ENCODE measurements around the gene DPP3. TPM values are rescaled to one million over a fixed set of nuclear protein-coding genes. Genes with fewer than 3 reads are reported as not detected.
A peak's percentile ranks its signal among the peaks of the same experiment; 100 is the strongest.

DPP3 gene
- total RNA-seq, 1 experiment from 2014 or later: 86.7 TPM

DNA sequence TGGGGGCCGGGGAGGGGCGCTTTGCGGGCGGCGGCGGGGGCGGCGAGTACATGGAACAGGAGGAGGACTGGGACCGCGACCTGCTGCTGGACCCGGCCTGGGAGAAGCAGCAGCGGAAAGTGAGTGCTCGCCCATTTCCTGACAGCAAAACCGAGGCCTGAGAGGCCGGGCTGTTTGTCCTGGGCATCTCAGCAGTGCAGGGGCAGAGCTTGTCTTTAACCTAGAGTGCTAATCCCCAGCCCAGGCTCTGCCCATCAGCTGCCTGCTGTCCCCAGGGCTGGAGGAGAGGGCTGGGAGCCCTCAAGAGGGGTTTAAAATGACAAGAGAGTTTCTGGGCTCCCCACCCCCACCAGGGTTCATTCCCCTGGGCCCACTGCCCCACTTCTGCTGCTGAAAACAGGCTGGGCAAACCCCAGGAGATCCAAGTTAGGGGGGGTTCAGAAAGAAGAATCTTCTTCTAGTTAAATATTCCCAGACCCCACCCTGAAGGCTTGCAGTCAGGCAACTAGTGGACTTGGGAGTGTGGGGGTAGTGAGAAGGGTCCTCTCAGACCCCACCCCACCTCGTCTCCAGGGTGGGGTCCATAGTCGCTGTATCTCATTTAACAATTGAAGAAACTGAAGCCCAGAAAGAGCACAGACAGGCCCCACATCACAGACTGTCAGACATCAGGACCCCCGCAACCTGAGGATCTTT lies 66.9 kb downstream of the DPP3 start:
- peak; percentile 79 for TF ChIP-seq GTF2I (CRISPR knock-in tag; conservative IDR thresholded peaks at IDR 0.05)
- no peak for TF ChIP-seq GABPB1 (CRISPR knock-in tag; IDR thresholded peaks at IDR 0.05)
- DNase-seq (ENCODE audit: low spot score) (no peak), ATAC-seq (no peak)
- ChIA-PET POLR2A (interaction anchor here (0.8 to 2.0 kb wide), 8 partner anchors 16 to 130 kb away, joined by 3 to 23 read pairs (median 6); partner anchors contain the start of genes BBS1, CCDC87, CCS and DPP3), CTCF (interaction anchor here (0.8 to 2.9 kb wide), 15 partner anchors 12 to 299 kb away, joined by 3 to 34 read pairs (median 5); partner anchors contain the start of genes CCDC87, CCS, DPP3 and MRPL11)
- Mint-ChIP-seq H3K27ac (0 out of 2 replicates have a peak overlapping the region, but pooled peaks have one; percentile 93), H3K27me3 (ENCODE audit: low read depth) (no peaks in the 10 kb centered on the region), H3K9me3 (no peaks in the 10 kb centered on the region), H3K4me1 (peaks cover 38% of the 10 kb centered on the region), H3K36me3 (no peaks in the 10 kb centered on the region; the same call in 1 of the 2 replicates), H3K4me3 (peak overlapping the region; percentile 85)

DNA sequence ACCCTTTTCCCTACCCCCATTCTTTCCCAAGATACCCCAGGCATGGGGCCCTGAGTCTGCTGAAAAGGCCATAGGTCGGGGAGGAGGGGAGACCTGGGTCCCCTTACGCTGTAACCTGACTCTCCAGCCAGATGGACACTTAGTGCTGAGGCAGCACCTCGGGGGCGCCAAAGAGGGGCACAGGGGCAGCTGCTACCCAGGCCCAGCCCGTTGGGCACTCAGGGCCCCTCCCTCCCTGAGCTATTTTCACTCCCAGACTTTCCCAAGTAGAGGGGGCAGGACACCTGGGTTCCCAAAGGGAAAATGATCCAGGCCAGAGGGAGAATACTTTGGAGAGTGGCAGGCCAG lies 67.4 kb downstream of the DPP3 start:
- CTCF ChIA-PET: interaction anchor here (0.9 to 2.9 kb wide), 4 partner anchors 12 to 130 kb away, joined by 3 to 16 read pairs (median 4); partner anchors contain the start of genes CCDC87, CCS, PELI3 and RBM4B
- Mint-ChIP-seq H3K4me3 (peak overlapping the region; percentile 85), H3K36me3 (no peaks in the 10 kb centered on the region; the same call in 1 of the 2 replicates), H3K9me3 (no peaks in the 10 kb centered on the region), H3K27ac (no peak overlapping the region), H3K4me1 (peaks cover 38% of the 10 kb centered on the region), H3K27me3 (ENCODE audit: low read depth) (no peaks in the 10 kb centered on the region)
- ATAC-seq (no peak), DNase-seq (ENCODE audit: low spot score) (peak; percentile 41)
- TF ChIP-seq, protein P1, sequence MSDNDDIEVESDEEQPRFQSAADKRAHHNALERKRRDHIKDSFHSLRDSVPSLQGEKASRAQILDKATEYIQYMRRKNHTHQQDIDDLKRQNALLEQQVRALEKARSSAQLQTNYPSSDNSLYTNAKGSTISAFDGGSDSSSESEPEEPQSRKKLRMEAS (CRISPR knock-in tag; IDR thresholded peaks at IDR 0.05): 0 out of 2 replicates have a peak, but pooled peaks have one; percentile 5
- no peak for TF ChIP-seq NFATC4 (CRISPR knock-in tag; IDR thresholded peaks at IDR 0.05)
- POLR2A ChIA-PET: no interaction called here

DNA sequence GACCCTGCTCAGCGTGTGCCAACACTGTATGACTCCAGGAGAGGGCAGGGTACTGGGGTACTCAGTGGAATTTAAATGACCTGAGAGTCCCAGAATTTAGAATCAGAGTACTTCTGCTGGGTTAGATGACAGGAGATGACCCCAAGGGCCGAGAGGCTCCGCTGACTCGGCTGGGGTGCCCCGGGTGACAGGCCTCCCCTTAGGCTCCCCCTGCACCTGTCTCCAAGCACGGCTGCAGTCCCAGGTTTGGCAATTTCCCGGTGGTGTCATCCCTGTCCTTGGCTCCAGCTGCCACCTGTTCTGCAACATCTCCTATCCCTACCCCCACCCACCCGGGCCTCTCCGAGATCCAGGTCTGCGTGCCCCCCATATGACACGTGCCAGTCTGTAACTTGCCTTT lies 67.8 kb downstream of the DPP3 start:
- peaks cover 38% of the 10 kb centered on the region for H3K4me1 Mint-ChIP-seq
- no peak for DNase-seq (ENCODE audit: low spot score)

DNA sequence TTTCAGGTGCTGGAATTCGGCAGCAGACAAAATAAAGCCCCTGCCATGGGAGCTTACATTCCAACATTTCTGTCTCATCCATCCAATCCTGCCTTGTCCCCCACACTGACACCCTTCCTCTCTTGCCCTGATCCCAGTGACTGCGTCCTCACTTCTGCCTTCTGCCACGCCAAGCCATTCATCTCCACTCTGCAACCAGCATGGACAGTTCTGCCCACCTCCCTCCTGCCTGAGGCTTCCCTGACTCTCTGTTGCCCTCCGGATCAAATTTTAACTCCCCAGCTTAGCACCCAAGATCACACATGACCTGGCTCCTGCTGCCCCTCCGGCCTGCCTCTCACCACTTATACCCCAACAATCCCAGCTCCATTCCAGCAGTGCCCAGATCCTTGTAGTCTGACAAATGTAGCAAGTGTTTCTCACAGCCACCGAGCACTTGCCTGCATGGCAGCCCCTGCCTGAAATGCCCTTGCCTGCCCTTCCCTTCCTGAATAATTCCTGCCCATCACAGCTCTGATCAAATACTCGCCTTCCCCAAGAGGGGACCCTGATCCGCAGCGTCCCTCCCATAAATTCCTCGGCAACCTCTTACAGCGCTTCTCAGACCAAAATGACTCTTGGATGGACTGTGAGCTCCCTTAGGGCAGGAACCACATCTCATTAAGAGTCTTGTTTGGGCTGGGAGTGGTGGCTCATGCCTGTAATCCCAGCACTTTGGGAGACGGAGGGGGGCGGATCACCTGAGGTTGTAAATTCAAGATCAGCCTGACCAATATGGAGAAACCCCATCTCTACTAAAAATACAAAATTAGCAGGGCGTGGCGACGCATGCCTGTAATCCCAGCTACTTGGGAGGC lies 68.8 kb downstream of the DPP3 start:
- POLR2A ChIA-PET: interaction anchor here (0.9 kb wide), 1 partner anchor 129 kb away, joined by 3 read pairs; the partner anchor contains the start of gene RBM4B
- Mint-ChIP-seq H3K4me1 (peaks cover 34% of the 10 kb centered on the region), H3K9me3 (no peaks in the 10 kb centered on the region), H3K27me3 (ENCODE audit: low read depth) (no peaks in the 10 kb centered on the region), H3K36me3 (no peaks in the 10 kb centered on the region; the same call in 1 of the 2 replicates), H3K4me3 (peak overlapping the region; percentile 20), H3K27ac (peak overlapping the region; percentile 49)
- DNase-seq (ENCODE audit: low spot score): no peak
- ATAC-seq: no peak
- CTCF ChIA-PET: interaction anchor here (0.7 to 1.0 kb wide), 3 partner anchors 43 to 473 kb away, joined by 3 to 4 read pairs (median 3); partner anchors contain the start of gene CCDC87
- no peak for TF ChIP-seq ZNF263 (CRISPR knock-in tag; IDR thresholded peaks at IDR 0.05; ENCODE audit: low read depth)
- TF ChIP-seq EMX1 (CRISPR knock-in tag; IDR thresholded peaks at IDR 0.05): no peak
- no peak for TF ChIP-seq GTF2I (CRISPR knock-in tag; conservative IDR thresholded peaks at IDR 0.05)
- TF ChIP-seq MYBL2 (CRISPR knock-in tag; IDR thresholded peaks at IDR 0.05): no peak
- TF ChIP-seq, protein P2, sequence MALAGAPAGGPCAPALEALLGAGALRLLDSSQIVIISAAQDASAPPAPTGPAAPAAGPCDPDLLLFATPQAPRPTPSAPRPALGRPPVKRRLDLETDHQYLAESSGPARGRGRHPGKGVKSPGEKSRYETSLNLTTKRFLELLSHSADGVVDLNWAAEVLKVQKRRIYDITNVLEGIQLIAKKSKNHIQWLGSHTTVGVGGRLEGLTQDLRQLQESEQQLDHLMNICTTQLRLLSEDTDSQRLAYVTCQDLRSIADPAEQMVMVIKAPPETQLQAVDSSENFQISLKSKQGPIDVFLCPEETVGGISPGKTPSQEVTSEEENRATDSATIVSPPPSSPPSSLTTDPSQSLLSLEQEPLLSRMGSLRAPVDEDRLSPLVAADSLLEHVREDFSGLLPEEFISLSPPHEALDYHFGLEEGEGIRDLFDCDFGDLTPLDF (CRISPR knock-in tag; IDR thresholded peaks at IDR 0.05): no peak
- TF ChIP-seq ATF1 (CRISPR knock-in tag; IDR thresholded peaks at IDR 0.05): no peak
- TF ChIP-seq KAT7 (CRISPR knock-in tag; IDR thresholded peaks at IDR 0.05; ENCODE audit: borderline replicate concordance): no peak
- TF ChIP-seq, protein P3, sequence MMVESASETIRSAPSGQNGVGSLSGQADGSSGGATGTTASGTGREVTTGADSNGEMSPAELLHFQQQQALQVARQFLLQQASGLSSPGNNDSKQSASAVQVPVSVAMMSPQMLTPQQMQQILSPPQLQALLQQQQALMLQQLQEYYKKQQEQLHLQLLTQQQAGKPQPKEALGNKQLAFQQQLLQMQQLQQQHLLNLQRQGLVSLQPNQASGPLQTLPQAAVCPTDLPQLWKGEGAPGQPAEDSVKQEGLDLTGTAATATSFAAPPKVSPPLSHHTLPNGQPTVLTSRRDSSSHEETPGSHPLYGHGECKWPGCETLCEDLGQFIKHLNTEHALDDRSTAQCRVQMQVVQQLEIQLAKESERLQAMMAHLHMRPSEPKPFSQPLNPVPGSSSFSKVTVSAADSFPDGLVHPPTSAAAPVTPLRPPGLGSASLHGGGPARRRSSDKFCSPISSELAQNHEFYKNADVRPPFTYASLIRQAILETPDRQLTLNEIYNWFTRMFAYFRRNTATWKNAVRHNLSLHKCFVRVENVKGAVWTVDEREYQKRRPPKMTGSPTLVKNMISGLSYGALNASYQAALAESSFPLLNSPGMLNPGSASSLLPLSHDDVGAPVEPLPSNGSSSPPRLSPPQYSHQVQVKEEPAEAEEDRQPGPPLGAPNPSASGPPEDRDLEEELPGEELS (CRISPR knock-in tag; IDR thresholded peaks at IDR 0.05): no peak
- no peak for TF ChIP-seq NFYB (CRISPR knock-in tag; conservative IDR thresholded peaks at IDR 0.05; ENCODE audit: low read depth)
- TF ChIP-seq ZNF138 (CRISPR knock-in tag; conservative IDR thresholded peaks at IDR 0.05): no peak
- no peak for TF ChIP-seq SMAD3 (CRISPR knock-in tag; IDR thresholded peaks at IDR 0.05; ENCODE audit: borderline replicate concordance)
- no peak for TF ChIP-seq TCF7 (CRISPR knock-in tag; IDR thresholded peaks at IDR 0.05; ENCODE audit: low read depth)
- TF ChIP-seq, protein P4, sequence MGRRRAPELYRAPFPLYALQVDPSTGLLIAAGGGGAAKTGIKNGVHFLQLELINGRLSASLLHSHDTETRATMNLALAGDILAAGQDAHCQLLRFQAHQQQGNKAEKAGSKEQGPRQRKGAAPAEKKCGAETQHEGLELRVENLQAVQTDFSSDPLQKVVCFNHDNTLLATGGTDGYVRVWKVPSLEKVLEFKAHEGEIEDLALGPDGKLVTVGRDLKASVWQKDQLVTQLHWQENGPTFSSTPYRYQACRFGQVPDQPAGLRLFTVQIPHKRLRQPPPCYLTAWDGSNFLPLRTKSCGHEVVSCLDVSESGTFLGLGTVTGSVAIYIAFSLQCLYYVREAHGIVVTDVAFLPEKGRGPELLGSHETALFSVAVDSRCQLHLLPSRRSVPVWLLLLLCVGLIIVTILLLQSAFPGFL (CRISPR knock-in tag; IDR thresholded peaks at IDR 0.05; ENCODE audit: borderline replicate concordance): no peak

More for the DNA sequence above, 67.8 kb downstream of the DPP3 start:
- no peak for ATAC-seq
- Mint-ChIP-seq H3K4me3 (peak overlapping the region; percentile 85), H3K27ac (no peak overlapping the region), H3K36me3 (no peaks in the 10 kb centered on the region; the same call in 1 of the 2 replicates), H3K9me3 (no peaks in the 10 kb centered on the region), H3K27me3 (ENCODE audit: low read depth) (no peaks in the 10 kb centered on the region)
- POLR2A ChIA-PET: no interaction called here
- TF ChIP-seq, protein P5, sequence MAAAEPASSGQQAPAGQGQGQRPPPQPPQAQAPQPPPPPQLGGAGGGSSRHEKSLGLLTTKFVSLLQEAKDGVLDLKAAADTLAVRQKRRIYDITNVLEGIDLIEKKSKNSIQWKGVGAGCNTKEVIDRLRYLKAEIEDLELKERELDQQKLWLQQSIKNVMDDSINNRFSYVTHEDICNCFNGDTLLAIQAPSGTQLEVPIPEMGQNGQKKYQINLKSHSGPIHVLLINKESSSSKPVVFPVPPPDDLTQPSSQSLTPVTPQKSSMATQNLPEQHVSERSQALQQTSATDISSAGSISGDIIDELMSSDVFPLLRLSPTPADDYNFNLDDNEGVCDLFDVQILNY (CRISPR knock-in tag; IDR thresholded peaks at IDR 0.05): no peak
- TF ChIP-seq, protein P6, sequence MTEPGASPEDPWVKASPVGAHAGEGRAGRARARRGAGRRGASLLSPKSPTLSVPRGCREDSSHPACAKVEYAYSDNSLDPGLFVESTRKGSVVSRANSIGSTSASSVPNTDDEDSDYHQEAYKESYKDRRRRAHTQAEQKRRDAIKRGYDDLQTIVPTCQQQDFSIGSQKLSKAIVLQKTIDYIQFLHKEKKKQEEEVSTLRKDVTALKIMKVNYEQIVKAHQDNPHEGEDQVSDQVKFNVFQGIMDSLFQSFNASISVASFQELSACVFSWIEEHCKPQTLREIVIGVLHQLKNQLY (CRISPR knock-in tag; IDR thresholded peaks at IDR 0.05): no peak
- CTCF ChIA-PET: interaction anchor here (0.9 to 1.0 kb wide), 3 partner anchors 81 to 474 kb away, joined by 3 to 4 read pairs (median 4); partner anchors contain the start of genes PELI3 and RBM4B

All from WTC11 (cell line).